ENCODE measurements around the gene PLGRKT. TPM values are rescaled to one million over a fixed set of nuclear protein-coding genes. Genes with fewer than 3 reads are reported as not detected.

PLGRKT gene
- total RNA-seq, 1 experiment from 2014 or later, result 30.9 TPM

DNA sequence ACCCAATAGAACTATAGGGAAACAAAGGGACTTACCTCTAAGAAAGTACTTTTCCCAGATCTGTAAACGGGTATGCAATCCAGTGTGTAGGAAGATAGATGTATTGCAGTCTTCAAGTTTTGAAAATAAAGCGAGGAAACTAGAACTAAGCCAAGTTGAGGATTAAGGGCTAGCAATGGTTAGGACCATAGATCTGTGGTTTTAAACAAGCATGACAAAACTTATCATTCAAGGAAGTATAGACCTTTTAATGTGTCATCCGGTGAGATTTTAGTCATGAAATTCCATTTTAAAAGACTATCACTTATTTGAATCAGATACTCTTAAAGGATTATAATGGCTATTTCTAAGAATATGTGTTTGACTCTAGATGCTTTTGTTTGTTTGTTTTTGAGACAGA lies 33.1 kb upstream of the PLGRKT start:
- no TSS peak for BruUV-seq (replicated peaks)

DNA sequence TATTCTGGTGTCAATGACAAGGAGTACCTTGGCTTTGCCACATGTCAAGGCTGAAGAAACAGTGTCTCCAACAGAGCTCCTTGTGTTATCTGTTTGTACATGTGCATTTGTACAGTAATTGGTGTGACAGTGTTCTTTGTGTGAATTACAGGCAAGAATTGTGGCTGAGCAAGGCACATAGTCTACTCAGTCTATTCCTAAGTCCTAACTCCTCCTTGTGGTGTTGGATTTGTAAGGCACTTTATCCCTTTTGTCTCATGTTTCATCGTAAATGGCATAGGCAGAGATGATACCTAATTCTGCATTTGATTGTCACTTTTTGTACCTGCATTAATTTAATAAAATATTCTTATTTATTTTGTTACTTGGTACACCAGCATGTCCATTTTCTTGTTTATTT lies 32.4 kb upstream of the PLGRKT start:
- no peak overlapping the region for H3K4me3 ChIP-seq (ENCODE audit: low read depth, low read length, poor library complexity, severe bottlenecking)
- H3K27me3 ChIP-seq (replicated peaks; ENCODE audit: insufficient read depth, low read depth, low read length, poor library complexity), result no peaks in the 10 kb centered on the region
- ChIA-PET POLR2A (ENCODE audit: low non-redundant PET) (interaction anchor here (0.5 kb wide), 1 partner anchor 29 kb away, joined by 3 read pairs; no protein-coding TSS in a partner anchor), CTCF (interaction anchor here (0.7 kb wide), 1 partner anchor 20 kb away, joined by 3 read pairs; the partner anchor contains the start of gene CD274)
- H3K9me3 ChIP-seq (ENCODE audit: low read depth, low read length, poor library complexity, severe bottlenecking), result no peaks in the 10 kb centered on the region
- intact Hi-C loops (cut with micrococcal nuclease; ENCODE audit: unreplicated experiment), result no loop called here
- no peaks in the 10 kb centered on the region for H3K36me3 ChIP-seq (ENCODE audit: insufficient read depth, low read length, poor library complexity, severe bottlenecking)
- BruUV-seq (replicated peaks), result no TSS peak
- no peak for DNase-seq (ENCODE audit: low spot score)
- H3K27ac ChIP-seq (ENCODE audit: low read depth, low read length, poor library complexity, severe bottlenecking), result no peak overlapping the region
- H3K4me1 ChIP-seq (ENCODE audit: insufficient read depth, low read length, poor library complexity, severe bottlenecking), result no peaks in the 10 kb centered on the region
- no peak for TF ChIP-seq EZH2 (IDR thresholded peaks at IDR 0.05; ENCODE audit: borderline replicate concordance, low read depth, low read length, poor library complexity, severe bottlenecking)
- TF ChIP-seq, protein P1, sequence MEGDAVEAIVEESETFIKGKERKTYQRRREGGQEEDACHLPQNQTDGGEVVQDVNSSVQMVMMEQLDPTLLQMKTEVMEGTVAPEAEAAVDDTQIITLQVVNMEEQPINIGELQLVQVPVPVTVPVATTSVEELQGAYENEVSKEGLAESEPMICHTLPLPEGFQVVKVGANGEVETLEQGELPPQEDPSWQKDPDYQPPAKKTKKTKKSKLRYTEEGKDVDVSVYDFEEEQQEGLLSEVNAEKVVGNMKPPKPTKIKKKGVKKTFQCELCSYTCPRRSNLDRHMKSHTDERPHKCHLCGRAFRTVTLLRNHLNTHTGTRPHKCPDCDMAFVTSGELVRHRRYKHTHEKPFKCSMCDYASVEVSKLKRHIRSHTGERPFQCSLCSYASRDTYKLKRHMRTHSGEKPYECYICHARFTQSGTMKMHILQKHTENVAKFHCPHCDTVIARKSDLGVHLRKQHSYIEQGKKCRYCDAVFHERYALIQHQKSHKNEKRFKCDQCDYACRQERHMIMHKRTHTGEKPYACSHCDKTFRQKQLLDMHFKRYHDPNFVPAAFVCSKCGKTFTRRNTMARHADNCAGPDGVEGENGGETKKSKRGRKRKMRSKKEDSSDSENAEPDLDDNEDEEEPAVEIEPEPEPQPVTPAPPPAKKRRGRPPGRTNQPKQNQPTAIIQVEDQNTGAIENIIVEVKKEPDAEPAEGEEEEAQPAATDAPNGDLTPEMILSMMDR (conservative IDR thresholded peaks at IDR 0.05; ENCODE audit: low read depth, low read length), result no peak; the same call in 1 of the 2 replicates

More for the DNA sequence above, 33.1 kb upstream of the PLGRKT start:
- POLR2A ChIA-PET (ENCODE audit: low non-redundant PET), result no interaction called here
- TF ChIP-seq, protein P1 (conservative IDR thresholded peaks at IDR 0.05; ENCODE audit: low read depth, low read length), result no peak
- TF ChIP-seq EZH2 (IDR thresholded peaks at IDR 0.05; ENCODE audit: borderline replicate concordance, low read depth, low read length, poor library complexity, severe bottlenecking), result no peak
- H3K4me3 ChIP-seq (ENCODE audit: low read depth, low read length, poor library complexity, severe bottlenecking), result no peak overlapping the region
- H3K27ac ChIP-seq (ENCODE audit: low read depth, low read length, poor library complexity, severe bottlenecking), result no peak overlapping the region
- no peaks in the 10 kb centered on the region for H3K4me1 ChIP-seq (ENCODE audit: insufficient read depth, low read length, poor library complexity, severe bottlenecking)
- intact Hi-C loops (cut with micrococcal nuclease; ENCODE audit: unreplicated experiment), result no loop called here
- CTCF ChIA-PET, result interaction anchor here (0.7 kb wide), 1 partner anchor 21 kb away, joined by 3 read pairs; the partner anchor contains the start of gene CD274
- no peaks in the 10 kb centered on the region for H3K36me3 ChIP-seq (ENCODE audit: insufficient read depth, low read length, poor library complexity, severe bottlenecking)
- H3K9me3 ChIP-seq (ENCODE audit: low read depth, low read length, poor library complexity, severe bottlenecking), result no peaks in the 10 kb centered on the region
- H3K27me3 ChIP-seq (replicated peaks; ENCODE audit: insufficient read depth, low read depth, low read length, poor library complexity), result no peaks in the 10 kb centered on the region
- DNase-seq (ENCODE audit: low spot score), result no peak

DNA sequence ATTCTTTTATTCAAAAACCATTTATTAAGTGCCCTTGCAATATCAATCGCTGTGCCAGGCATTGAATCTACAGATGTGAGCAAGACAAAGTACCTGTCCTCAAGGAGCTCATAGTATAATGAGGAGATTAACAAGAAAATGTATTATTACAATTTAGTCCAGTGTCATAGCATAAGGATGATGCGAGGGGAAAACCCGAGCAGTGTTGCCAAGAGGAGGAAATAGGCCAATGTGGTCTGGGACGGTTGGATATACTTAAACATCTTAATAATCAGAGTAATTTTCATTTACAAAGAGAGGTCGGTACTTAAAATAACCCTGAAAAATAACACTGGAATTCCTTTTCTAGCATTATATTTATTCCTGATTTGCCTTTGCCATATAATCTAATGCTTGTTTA lies 31.1 kb upstream of the PLGRKT start:
- no TSS peak for BruUV-seq (replicated peaks)
- no peak overlapping the region for H3K27ac ChIP-seq (ENCODE audit: low read depth, low read length, poor library complexity, severe bottlenecking)
- H3K4me1 ChIP-seq (ENCODE audit: insufficient read depth, low read length, poor library complexity, severe bottlenecking), result no peaks in the 10 kb centered on the region
- intact Hi-C loops (cut with micrococcal nuclease; ENCODE audit: unreplicated experiment), result no loop called here
- CTCF ChIA-PET, result no interaction called here
- DNase-seq (ENCODE audit: low spot score), result no peak
- H3K27me3 ChIP-seq (replicated peaks; ENCODE audit: insufficient read depth, low read depth, low read length, poor library complexity), result no peaks in the 10 kb centered on the region
- H3K36me3 ChIP-seq (ENCODE audit: insufficient read depth, low read length, poor library complexity, severe bottlenecking), result no peaks in the 10 kb centered on the region
- H3K4me3 ChIP-seq (ENCODE audit: low read depth, low read length, poor library complexity, severe bottlenecking), result no peak overlapping the region
- no peaks in the 10 kb centered on the region for H3K9me3 ChIP-seq (ENCODE audit: low read depth, low read length, poor library complexity, severe bottlenecking)
- TF ChIP-seq, protein P1 (conservative IDR thresholded peaks at IDR 0.05; ENCODE audit: low read depth, low read length), result no peak
- TF ChIP-seq EZH2 (IDR thresholded peaks at IDR 0.05; ENCODE audit: borderline replicate concordance, low read depth, low read length, poor library complexity, severe bottlenecking), result no peak
- POLR2A ChIA-PET (ENCODE audit: low non-redundant PET), result no interaction called here
